HepG2 (cell line): ENCODE data around the gene TM2D3. TPM values are rescaled to one million over a fixed set of nuclear protein-coding genes. Genes with fewer than 3 reads are reported as not detected.

ENCODE experiments used
- AHDC1 ChIP-seq: sonication (generic); formaldehyde crosslinking; IDR thresholded peaks from 2 replicates; pipeline ENCODE4 v1.5.1; 2020; ENCODE audit warnings: mild to moderate bottlenecking, missing genetic modification reagents, borderline replicate concordance
- ARID5B ChIP-seq: IDR thresholded peaks from 2 replicates; pipeline ENCODE4 v1.4.0; 2020; ENCODE audit warnings: mild to moderate bottlenecking, missing genetic modification reagents
- BRCA1 ChIP-seq: sonication (generic); formaldehyde crosslinking; IDR thresholded peaks from 2 replicates; pipeline ENCODE4 v1.4.0; 2020; ENCODE audit warnings: missing genetic modification reagents
- CEBPG ChIP-seq: IDR thresholded peaks from 2 replicates; pipeline ENCODE4 v1.6.1; 2016
- HMGA1 ChIP-seq: sonication (generic); formaldehyde crosslinking; conservative IDR thresholded peaks from 2 replicates; pipeline ENCODE4 v1.4.0; 2020; ENCODE audit warnings: missing genetic modification reagents
- HNF4G ChIP-seq, 2 experiments: sonication (generic) in 1 of 2; formaldehyde crosslinking in 1 of 2; IDR thresholded peaks; 2 replicates each; pipeline versions ENCODE4 v1.4.0 to v1.6.1; 2011 to 2020; ENCODE audit warnings: borderline replicate concordance in 2 of 2, low read depth in 2 of 2, mild to moderate bottlenecking in 2 of 2, low read length in 1 of 2, missing genetic modification reagents in 1 of 2, moderate library complexity in 1 of 2
- MNT ChIP-seq: fragments of 450-650 bp; IDR thresholded peaks from 2 replicates; pipeline ENCODE4 v1.6.1; 2016
- NCOA2 ChIP-seq: sonication (generic); formaldehyde crosslinking; IDR thresholded peaks from 2 replicates; pipeline ENCODE4 v1.8.0; 2022; ENCODE audit warnings: inconsistent platforms
- PAX8 ChIP-seq: sonication (generic); formaldehyde crosslinking; IDR thresholded peaks from 2 replicates; pipeline ENCODE4 v1.8.0; 2022; ENCODE audit warnings: mild to moderate bottlenecking, missing genetic modification reagents, borderline replicate concordance
- RAD51 ChIP-seq: fragments of 450-650 bp; IDR thresholded peaks from 2 replicates; pipeline ENCODE4 v1.6.1; 2016; ENCODE audit warnings: borderline replicate concordance
- SMAD3 ChIP-seq: sonication (generic); formaldehyde crosslinking; IDR thresholded peaks from 2 replicates; pipeline ENCODE4 v1.4.0; 2020; ENCODE audit warnings: missing genetic modification reagents
- SP5 ChIP-seq: IDR thresholded peaks from 2 replicates; pipeline ENCODE4 v1.6.1; 2016; ENCODE audit warnings: low read depth, borderline replicate concordance
- TAF1 ChIP-seq: sonication (generic); formaldehyde crosslinking; IDR thresholded peaks from 2 replicates; pipeline ENCODE4 v1.4.0; 2020; ENCODE audit warnings: missing genetic modification reagents
- ZNF354B ChIP-seq: sonication (generic); formaldehyde crosslinking; IDR thresholded peaks from 2 replicates; pipeline ENCODE4 v1.8.0; 2022; ENCODE audit warnings: mild to moderate bottlenecking, missing genetic modification reagents
- ZNF430 ChIP-seq: sonication (generic); formaldehyde crosslinking; IDR thresholded peaks from 2 replicates; pipeline ENCODE4 v1.9.0; 2021; ENCODE audit warnings: mild to moderate bottlenecking, missing genetic modification reagents
- ZNF501 ChIP-seq: sonication (generic); formaldehyde crosslinking; IDR thresholded peaks from 2 replicates; pipeline ENCODE4 v1.5.1; 2020; ENCODE audit warnings: mild to moderate bottlenecking, moderate library complexity, missing genetic modification reagents
- ZNF724P ChIP-seq: sonication (generic); formaldehyde crosslinking; IDR thresholded peaks from 2 replicates; pipeline ENCODE4 v1.8.0; 2022; ENCODE audit warnings: missing genetic modification reagents, borderline replicate concordance
- polyA plus RNA-seq, 8 experiments: library from polyadenylated mRNA; depleted of rRNA in 3 of 8; stranded (reverse) in 7 of 8; unstranded in 1 of 8; fragments of >200 nt; fragmentation: Illumina TruSeq in 4 of 8; extraction: Trizol in 4 of 8; gene quantifications; 2 replicates each; pipeline versions ENCODE4 v1.2.1 to v1.2.3, GENCODE V29; 2011 to 2016; ENCODE audit warnings: low read depth in 4 of 8, missing spikeins in 1 of 8, mixed read lengths in 1 of 8; ENCODE audit not compliant: insufficient read depth in 1 of 8
- total RNA-seq, 5 experiments: library from RNA; depleted of rRNA; stranded (reverse); fragments of >200 nt; fragmentation: Illumina TruSeq; extraction: Trizol; gene quantifications; 2 replicates each; pipeline ENCODE4 v1.2.3, GENCODE V29; 2016; ENCODE audit warnings: low read depth in 1 of 5

Gene TM2D3
- total and polyA plus RNA-seq, 2 of the 13 experiments (the other 11 are each of a cell fraction or from before 2014, with no cell fraction given): 31.1 to 72.7 TPM

- no peak for TF ChIP-seq HNF4G (IDR thresholded peaks at IDR 0.05; ENCODE audit: borderline replicate concordance, low read depth, low read length)
- no peak for TF ChIP-seq HNF4G (CRISPR knock-in tag; IDR thresholded peaks at IDR 0.05; ENCODE audit: borderline replicate concordance, low read depth)
- peak; percentile 66 for TF ChIP-seq SP5 (CRISPR knock-in tag)
- TF ChIP-seq ZNF354B (CRISPR knock-in tag): no peak
- TF ChIP-seq MNT: peak; percentile 46; the same call in 1 of the 2 replicates
- peak; percentile 65; the same call in 1 of the 2 replicates for TF ChIP-seq ZNF430 (CRISPR knock-in tag)
- TF ChIP-seq SMAD3 (CRISPR knock-in tag): no peak
- TF ChIP-seq BRCA1 (CRISPR knock-in tag): peak; percentile 81
- TF ChIP-seq PAX8 (CRISPR knock-in tag): no peak
- 0 out of 2 replicates have a peak, but pooled peaks have one; percentile 10 for TF ChIP-seq AHDC1
- peak; percentile 70; the same call in 1 of the 2 replicates for TF ChIP-seq ZNF501 (CRISPR knock-in tag)
- no peak for TF ChIP-seq RAD51
- peak; percentile 70 for TF ChIP-seq ARID5B
- TF ChIP-seq TAF1 (CRISPR knock-in tag): no peak
- 0 out of 2 replicates have a peak, but pooled peaks have one; percentile 33 for TF ChIP-seq ZNF724P (CRISPR knock-in tag)
- peak; percentile 75 for TF ChIP-seq CEBPG (CRISPR knock-in tag)
- no peak for TF ChIP-seq HMGA1 (CRISPR knock-in tag)
- TF ChIP-seq NCOA2 (CRISPR knock-in tag): no peak
Observed at GRCh38 chr15:101615986-101616848, 36.0 kb downstream of the TM2D3 start (continued).
